PC-3 (cell line): ENCODE measurements around the gene ZNF681. TPM values are rescaled to one million over a fixed set of nuclear protein-coding genes. Genes with fewer than 3 reads are reported as not detected.
"Not testable (repeated sequence)": the region's sequence is repeated elsewhere in the genome, so short reads cannot be mapped to it uniquely, and the experiment has no call there.

ENCODE experiments used
- ATAC-seq: fragments of 200-7000 bp; cut with Tn5 transposase; 2 replicates; pipeline ENCODE4 v1.9.1; 2020; ENCODE audit warnings: mild to moderate bottlenecking, moderate library complexity
- BruUV-seq: library from RNA; stranded (reverse); fragments of 400-500 nt; replicated peaks from 2 replicates; lab custom pipeline; 2021; lab: Mats Ljungman, UMichigan
- CTCF ChIA-PET: fragments of 300-600 bp; sonication (Branson Sonifier 250); formaldehyde crosslinking; loops from one replicate; lab custom pipeline; 2022; ENCODE audit warnings: antibody characterized with exemption; lab: Charles Lee
- POLR2A ChIA-PET: fragments of 300-600 bp; sonication (Branson Sonifier 250); formaldehyde crosslinking; loops from one replicate; lab custom pipeline; 2022; ENCODE audit warnings: antibody characterized with exemption; ENCODE audit not compliant: unreplicated experiment; lab: Charles Lee
- DNase-seq: peaks from one replicate; pipeline ENCODE4 v3.0.0-alpha.2; 2015
- H2AFZ ChIP-seq: fragments of 300-600 bp; sonication (generic); 2 replicates; pipeline ENCODE4 v1.6.0; 2016; ENCODE audit warnings: antibody characterized with exemption, low read length
- H3F3A ChIP-seq: fragments of 300-600 bp; sonication (generic); one replicate; pipeline ENCODE4 v1.6.0; 2017; ENCODE audit warnings: antibody characterized with exemption, low read length, control low read depth, mild to moderate bottlenecking; ENCODE audit not compliant: unreplicated experiment
- H3K27ac ChIP-seq: fragments of 300-600 bp; sonication (generic); 2 replicates; pipeline ENCODE4 v1.5.1; 2016; ENCODE audit warnings: mild to moderate bottlenecking, low read length
- H3K27me3 ChIP-seq: fragments of 300-600 bp; sonication (generic); 2 replicates; pipeline ENCODE4 v1.6.1; 2016; ENCODE audit warnings: low read length, mixed read lengths
- H3K36me3 ChIP-seq: fragments of 300-600 bp; sonication (generic); 2 replicates; pipeline ENCODE4 v1.6.1; 2016; ENCODE audit warnings: low read depth, mixed run types, low read length, mixed read lengths
- H3K4me1 ChIP-seq: fragments of 300-600 bp; sonication (generic); 2 replicates; pipeline ENCODE4 v1.5.1; 2016; ENCODE audit warnings: low read length; ENCODE audit not compliant: insufficient read depth
- H3K4me2 ChIP-seq: fragments of 300-600 bp; sonication (generic); 2 replicates; pipeline ENCODE4 v1.6.0; 2016; ENCODE audit warnings: low read length
- H3K4me3 ChIP-seq: fragments of 300-600 bp; sonication (generic); 2 replicates; pipeline ENCODE4 v1.5.1; 2016; ENCODE audit warnings: mild to moderate bottlenecking, low read length, mixed read lengths
- H3K79me2 ChIP-seq: fragments of 300-600 bp; sonication (generic); 2 replicates; pipeline ENCODE4 v1.6.1; 2017; ENCODE audit warnings: low read length, mixed read lengths
- H3K9ac ChIP-seq: fragments of 300-600 bp; sonication (generic); 2 replicates; pipeline ENCODE4 v1.6.0; 2016; ENCODE audit warnings: mild to moderate bottlenecking, low read length
- H3K9me2 ChIP-seq: fragments of 300-600 bp; sonication (generic); replicated peaks from 2 replicates; pipeline ENCODE4 v1.6.1; 2016; ENCODE audit warnings: mixed run types, low read length, mixed read lengths
- H3K9me3 ChIP-seq: fragments of 300-600 bp; sonication (generic); 2 replicates; pipeline ENCODE4 v1.6.1; 2016; ENCODE audit warnings: low read length, mixed read lengths
- H4K20me1 ChIP-seq: fragments of 300-600 bp; sonication (generic); 2 replicates; pipeline ENCODE4 v1.6.1; 2016; ENCODE audit warnings: low read length, mixed read lengths
- EZH2 ChIP-seq: fragments of 300-600 bp; sonication (generic); IDR thresholded peaks from one replicate; pipeline ENCODE4 v1.6.1; 2017; ENCODE audit warnings: antibody characterized with exemption, mild to moderate bottlenecking, low read length; ENCODE audit not compliant: unreplicated experiment
- EZH2phosphoT487 ChIP-seq: fragments of 300-600 bp; sonication (generic); IDR thresholded peaks from 2 replicates; pipeline ENCODE4 v1.6.1; 2018; ENCODE audit warnings: mild to moderate bottlenecking, antibody characterized with exemption, low read length, borderline replicate concordance
- intact Hi-C: fragments of 100-400 bp; cut with micrococcal nuclease; formaldehyde crosslinking; loops from 2 replicates; pipeline ENCODE4 v1.9.0; 2023
- total RNA-seq: library from RNA; depleted of rRNA; stranded (reverse); fragments of >200 nt; gene quantifications from 2 replicates; pipeline ENCODE4 v1.2.3, GENCODE V29; 2014
- TF ChIP-seq, protein P1 (sequence below): fragments of 300-600 bp; sonication (generic); conservative IDR thresholded peaks from 2 replicates; pipeline ENCODE4 v1.5.1; 2017; ENCODE audit warnings: antibody characterized with exemption, low read depth, mild to moderate bottlenecking, low read length

Gene ZNF681
- total RNA-seq, 1 experiment from 2014 or later, result 2.6 TPM

DNA sequence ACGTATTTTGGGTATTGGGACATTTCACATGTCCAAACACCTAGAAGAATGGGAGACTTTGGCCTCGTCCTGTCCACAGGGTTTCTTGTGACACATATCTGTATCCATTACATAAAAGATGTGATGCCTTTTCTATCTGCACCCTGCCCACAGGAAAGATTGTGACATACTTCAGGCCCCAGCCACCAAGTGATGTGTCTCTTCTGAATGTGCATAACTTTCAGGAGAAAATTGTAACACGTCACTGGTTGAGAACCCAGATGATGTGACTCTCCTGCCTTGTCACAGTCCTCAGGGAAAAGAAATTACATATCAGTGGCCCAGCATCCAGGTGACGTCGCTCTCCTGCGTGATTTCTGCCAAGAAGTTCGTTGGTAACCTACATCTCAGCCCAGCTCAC is 21.0 kb upstream of the ZNF681 start:
- Histone ChIP-seq H3K9ac (no peak overlapping the region), H3K4me3 (no peak overlapping the region), H4K20me1 (no peaks in the 10 kb centered on the region), H3K9me2 (no peaks in the 10 kb centered on the region), H3K4me2 (no peak overlapping the region), H3K36me3 (peaks cover 89% of the 10 kb centered on the region), H3K79me2 (peaks cover 16% of the 10 kb centered on the region), H3K9me3 (0 out of 2 replicates have a peak, but pooled peaks cover 6% of the 10 kb centered on the region), H3K4me1 (no peaks in the 10 kb centered on the region), H3F3A (no peaks in the 10 kb centered on the region), H2AFZ (no peak overlapping the region), H3K27ac (no peak overlapping the region), H3K27me3 (no peaks in the 10 kb centered on the region)
- intact Hi-C loops, result no loop called here
- TF ChIP-seq, protein P1, sequence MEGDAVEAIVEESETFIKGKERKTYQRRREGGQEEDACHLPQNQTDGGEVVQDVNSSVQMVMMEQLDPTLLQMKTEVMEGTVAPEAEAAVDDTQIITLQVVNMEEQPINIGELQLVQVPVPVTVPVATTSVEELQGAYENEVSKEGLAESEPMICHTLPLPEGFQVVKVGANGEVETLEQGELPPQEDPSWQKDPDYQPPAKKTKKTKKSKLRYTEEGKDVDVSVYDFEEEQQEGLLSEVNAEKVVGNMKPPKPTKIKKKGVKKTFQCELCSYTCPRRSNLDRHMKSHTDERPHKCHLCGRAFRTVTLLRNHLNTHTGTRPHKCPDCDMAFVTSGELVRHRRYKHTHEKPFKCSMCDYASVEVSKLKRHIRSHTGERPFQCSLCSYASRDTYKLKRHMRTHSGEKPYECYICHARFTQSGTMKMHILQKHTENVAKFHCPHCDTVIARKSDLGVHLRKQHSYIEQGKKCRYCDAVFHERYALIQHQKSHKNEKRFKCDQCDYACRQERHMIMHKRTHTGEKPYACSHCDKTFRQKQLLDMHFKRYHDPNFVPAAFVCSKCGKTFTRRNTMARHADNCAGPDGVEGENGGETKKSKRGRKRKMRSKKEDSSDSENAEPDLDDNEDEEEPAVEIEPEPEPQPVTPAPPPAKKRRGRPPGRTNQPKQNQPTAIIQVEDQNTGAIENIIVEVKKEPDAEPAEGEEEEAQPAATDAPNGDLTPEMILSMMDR, result no peak
- TF ChIP-seq EZH2 (no peak), EZH2phosphoT487 (no peak)
- no TSS peak for BruUV-seq
- CTCF ChIA-PET, result no interaction called here
- ATAC-seq, result no peak
- POLR2A ChIA-PET, result no interaction called here
- no peak for DNase-seq

DNA sequence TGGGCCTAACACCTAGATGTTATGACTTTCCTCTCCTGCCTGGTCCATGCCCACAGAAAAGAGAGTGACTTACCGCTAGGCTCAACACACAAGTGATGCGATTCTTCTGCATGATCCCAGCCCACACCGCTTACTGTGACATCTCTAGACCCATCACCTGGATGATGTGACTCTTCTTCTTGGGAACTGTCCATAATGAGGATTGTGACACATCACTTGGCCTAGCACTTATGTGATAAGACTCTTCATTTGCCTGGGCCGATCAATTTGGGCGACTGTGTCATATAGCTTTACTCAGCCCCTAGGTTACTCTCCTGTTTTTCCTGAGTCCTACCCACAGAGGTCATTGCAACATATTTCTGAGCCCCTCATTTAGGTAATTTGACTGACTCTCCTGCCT is 19.9 kb upstream of the ZNF681 start:
- Histone ChIP-seq H3K4me1 (peaks cover under 1% of the 10 kb centered on the region; the same call in 1 of the 2 replicates), H3K4me2 (no peak overlapping the region), H3K36me3 (peaks cover 89% of the 10 kb centered on the region), H3K9ac (no peak overlapping the region), H3K9me2 (no peaks in the 10 kb centered on the region), H2AFZ (no peak overlapping the region), H3F3A (no peaks in the 10 kb centered on the region), H3K79me2 (peaks cover 27% of the 10 kb centered on the region), H4K20me1 (no peaks in the 10 kb centered on the region), H3K27me3 (no peaks in the 10 kb centered on the region), H3K9me3 (0 out of 2 replicates have a peak, but pooled peaks cover 6% of the 10 kb centered on the region), H3K27ac (no peak overlapping the region), H3K4me3 (no peak overlapping the region)
- ChIA-PET CTCF (no interaction called here), POLR2A (no interaction called here)
- intact Hi-C loops, result no loop called here
- TF ChIP-seq EZH2 (no peak), EZH2phosphoT487 (no peak)
- TF ChIP-seq, protein P1, result no peak
- BruUV-seq, result no TSS peak
- ATAC-seq, result no peak
- DNase-seq, result no peak

DNA sequence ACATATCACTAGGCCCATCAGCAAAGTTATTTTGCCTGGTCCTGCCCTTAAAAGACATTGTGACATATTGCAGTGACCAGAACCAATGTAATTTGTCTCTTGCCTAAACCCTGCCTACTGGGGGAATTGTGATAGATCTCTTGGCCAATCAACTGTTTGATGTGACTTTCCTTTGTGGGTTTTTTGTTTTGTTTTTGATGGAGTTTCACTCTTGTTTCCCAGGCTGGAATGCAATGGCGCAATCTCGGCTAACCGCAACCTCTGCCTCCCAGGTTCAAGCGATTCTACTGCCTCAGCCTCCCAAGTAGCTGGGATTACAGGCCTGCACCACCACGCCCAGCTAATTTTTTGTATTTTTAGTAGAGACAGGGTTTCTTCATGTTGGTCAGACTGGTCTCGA is 19.3 kb upstream of the ZNF681 start:
- BruUV-seq, H3K9me2 ChIP-seq, POLR2A ChIA-PET, H3K27ac ChIP-seq, CTCF ChIA-PET, H3K9me3 ChIP-seq, DNase-seq, H3K27me3 ChIP-seq, ATAC-seq, H3K4me2 ChIP-seq, H3K9ac ChIP-seq, H3K4me1 ChIP-seq, H4K20me1 ChIP-seq, H2AFZ ChIP-seq, H3F3A ChIP-seq, H3K4me3 ChIP-seq, intact Hi-C loops: not testable (repeated sequence)
- Histone ChIP-seq H3K36me3 (peaks cover 86% of the 10 kb centered on the region), H3K79me2 (peaks cover 30% of the 10 kb centered on the region)
